Cortex of kidney (tissue), 1 donor: ENCODE measurements around the gene KIRREL3.

Source experiments
- DNase-seq: peaks from one replicate; lab custom pipeline; 2025; lab: John Stamatoyannopoulos, UW

KIRREL3 gene

DNA sequence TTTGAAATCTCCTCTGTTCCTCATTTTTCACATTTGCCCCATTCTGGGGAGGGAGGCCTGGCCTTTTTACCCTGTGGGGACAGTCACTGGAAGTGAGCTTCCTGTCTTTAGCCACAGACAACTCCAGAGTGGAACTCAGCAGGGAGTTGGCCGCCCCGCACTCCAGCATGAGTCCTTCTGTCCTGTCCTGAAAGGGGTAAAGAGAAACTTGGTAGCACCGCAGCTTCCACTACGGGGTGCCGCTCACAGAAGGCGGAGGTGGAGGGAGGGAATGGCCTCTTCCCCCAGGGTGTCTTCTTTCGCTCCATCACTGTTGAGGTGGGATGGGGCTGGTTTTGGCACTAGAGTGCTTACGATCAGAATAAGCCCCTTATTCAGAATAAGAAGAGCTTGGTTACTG, 512.9 kb downstream of the KIRREL3 start:
- DNase-seq, result no peak

- no peak for DNase-seq
Measured at GRCh38 chr11:126485986-126486635, 514.5 kb downstream of the KIRREL3 start.

DNA sequence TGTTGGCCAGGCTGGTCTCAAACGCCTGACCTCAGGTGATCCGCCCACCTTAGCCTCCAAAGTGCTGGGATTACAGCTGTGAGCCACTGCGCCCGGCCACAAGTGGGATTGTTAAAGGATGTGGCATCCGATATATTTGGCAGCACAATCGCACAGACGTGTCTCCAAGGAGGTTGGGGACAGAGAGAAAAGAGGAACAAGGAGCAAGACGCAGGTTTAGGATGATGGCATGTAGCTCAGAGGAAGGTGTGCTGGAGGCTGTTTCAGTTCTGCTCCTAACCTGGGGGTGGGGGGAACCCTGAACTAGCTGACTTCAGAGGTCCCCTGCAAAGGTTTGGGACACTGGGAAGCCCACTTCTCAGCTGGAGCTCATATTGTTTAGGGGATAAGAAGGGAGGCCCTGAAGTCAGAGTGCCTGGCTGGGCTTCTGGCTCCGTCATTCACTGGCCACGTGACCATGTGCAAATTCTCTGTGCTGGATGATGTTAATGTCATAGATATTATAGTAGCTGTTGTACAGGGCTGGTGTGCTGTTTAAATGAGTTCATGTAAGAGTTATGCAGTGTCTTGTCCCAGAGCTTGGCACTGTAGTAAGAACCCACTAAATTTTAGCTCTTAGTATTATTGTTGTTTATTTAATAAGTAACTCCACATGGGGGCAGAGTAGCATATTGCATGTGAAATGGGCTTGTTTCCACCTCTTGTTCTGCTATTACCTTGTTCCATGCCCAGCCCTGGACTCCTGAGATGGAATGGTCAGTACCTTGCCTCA, 515.4 kb downstream of the KIRREL3 start:
- DNase-seq, result no peak

GRCh38 chr11:126484266-126484665, 516.3 kb downstream of the KIRREL3 start:
- no peak for DNase-seq

DNA sequence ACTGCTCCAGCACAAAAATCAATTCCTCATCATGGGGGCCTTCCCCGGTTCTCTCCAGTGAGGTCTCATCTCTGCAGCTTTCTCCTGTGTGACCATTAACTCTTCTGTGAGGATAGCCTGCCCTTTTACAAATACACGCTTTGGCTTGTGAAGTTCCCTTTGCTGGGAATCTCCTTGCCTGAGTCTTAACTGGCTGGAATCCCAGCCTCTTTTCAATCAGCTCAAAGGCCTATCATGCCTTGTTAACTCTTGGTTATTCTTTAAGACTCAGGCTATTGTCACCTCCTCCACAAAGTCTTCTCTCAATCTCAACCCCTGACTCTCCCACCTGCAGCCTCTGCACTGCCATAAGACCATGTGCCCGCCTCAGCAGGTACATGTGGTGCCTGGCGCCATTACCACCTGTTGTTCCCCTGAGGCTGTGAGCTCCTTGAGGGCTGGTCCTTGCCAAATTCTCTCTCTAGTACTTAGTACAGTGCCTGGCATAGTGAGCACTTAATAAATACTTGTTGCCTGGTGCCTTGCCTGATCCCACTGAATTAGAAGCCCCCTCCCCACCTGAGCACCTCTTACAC, 516.9 kb downstream of the KIRREL3 start:
- no peak for DNase-seq

DNA sequence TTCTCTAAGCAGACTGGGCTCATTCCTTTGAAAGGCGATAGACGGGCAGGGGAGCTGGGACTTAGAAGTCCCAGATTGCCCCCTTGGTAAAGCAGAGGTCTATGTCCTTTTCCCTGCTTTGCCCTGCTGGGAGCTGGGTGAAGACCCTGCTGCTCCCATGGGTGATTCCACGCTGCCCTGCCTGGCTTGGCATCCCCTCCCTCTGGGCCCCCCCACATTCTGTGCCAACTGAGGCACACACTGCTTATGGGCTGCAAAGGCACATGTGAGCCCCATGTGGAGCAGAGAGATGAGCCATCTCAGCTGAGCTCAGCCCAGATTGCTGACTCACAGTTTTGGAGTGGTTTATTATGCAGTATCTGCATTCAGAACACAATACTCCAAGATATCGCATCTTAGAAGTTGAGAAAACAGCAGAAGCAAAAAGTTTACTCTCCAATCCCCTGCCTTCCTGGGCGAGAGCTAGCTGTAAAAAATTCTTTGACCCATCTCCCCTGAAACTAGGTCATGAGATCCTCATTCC, 517.9 kb downstream of the KIRREL3 start:
- DNase-seq, result no peak

GRCh38 chr11:126481303-126481680, 519.3 kb downstream of the KIRREL3 start:
- DNase-seq, result no peak

GRCh38 chr11:126480410-126481302, 519.9 kb downstream of the KIRREL3 start:
- DNase-seq, result no peak

- DNase-seq, result no peak
Measured at GRCh38 chr11:126480015-126480409, 520.6 kb downstream of the KIRREL3 start.

- no peak for DNase-seq
Measured at GRCh38 chr11:126479178-126479930, 521.2 kb downstream of the KIRREL3 start.

DNA sequence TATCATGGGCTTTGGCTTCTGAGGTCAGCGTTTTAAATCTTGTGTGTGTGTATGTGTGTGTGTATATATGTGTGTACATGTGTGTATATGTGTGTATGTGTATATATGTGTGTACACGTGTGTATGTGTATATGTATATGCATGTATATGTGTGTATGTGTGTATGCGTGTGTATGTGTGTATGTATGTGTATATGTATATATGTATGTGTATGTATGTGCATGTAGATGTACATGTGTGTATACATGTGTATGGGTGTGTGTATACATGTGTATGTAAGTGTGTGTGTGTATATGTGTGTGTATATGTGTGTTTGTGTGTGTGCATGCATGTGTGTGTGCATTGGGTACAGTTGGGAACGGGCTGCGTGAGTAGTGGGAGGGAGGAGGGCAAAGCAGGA, 522.1 kb downstream of the KIRREL3 start:
- DNase-seq, result no peak

DNA sequence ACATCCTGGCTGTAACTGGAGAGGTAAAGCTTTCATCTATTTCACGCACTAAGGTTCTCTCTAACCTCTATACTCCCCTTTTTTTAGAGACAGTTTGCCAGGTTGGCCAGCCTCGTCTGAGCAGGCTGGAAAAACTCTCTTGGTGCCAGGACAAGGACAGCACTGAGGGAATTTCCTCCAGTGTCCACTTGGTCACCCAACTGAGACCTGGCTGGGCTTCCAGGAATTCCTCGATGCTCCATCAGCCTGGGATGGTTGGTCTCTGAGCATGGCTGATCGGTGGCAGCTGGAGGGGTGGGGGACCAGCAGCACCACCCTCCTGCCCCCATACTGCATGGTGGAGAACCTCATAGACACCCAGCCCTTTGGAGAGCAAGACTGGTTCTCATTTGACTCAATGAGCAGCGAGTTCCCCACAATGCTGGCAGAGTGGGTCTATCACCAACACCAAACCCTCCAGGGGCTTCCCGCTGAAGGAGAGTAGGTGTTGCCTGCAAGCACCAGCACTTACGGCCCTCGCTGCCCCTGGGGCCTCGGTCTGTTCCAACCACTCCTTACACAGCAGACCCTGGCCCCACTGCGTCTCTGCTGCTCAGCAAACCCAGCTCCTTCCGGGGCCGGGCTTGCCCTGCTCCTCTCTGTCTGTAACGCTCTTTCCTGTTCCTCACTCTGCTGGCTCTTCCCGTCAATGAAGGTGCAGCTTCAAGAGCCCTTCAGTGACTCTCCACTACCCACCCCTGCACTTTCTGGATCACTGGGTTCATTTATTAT, 522.9 kb downstream of the KIRREL3 start:
- DNase-seq, result no peak

- no peak for DNase-seq
Measured at GRCh38 chr11:126476977-126477376, 523.6 kb downstream of the KIRREL3 start.

- DNase-seq, result no peak
Measured at GRCh38 chr11:126476266-126476924, 524.2 kb downstream of the KIRREL3 start.

- DNase-seq, result no peak
Measured at GRCh38 chr11:126475014-126475991, 525.3 kb downstream of the KIRREL3 start.

- no peak for DNase-seq
Measured at GRCh38 chr11:126474220-126474619, 526.4 kb downstream of the KIRREL3 start.

DNA sequence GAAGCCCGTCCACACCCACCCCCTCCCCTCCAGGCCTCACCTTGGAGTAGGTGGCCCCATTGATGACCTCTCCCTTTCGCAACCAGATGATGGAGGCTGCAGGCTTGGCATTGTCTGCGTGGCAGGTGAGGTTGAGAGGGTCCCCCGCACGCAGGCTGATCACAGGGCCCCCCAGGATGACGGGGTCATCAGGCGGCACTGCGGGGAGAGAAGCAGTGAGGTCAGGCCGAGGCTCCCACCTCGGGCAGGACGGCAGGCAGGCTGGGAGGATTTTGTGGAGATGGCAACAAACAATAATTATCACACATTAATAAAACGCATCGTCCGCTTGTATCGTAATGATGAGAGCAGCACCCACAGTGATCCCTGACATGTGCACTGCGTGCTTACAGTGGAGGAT, 527.3 kb downstream of the KIRREL3 start:
- DNase-seq, result no peak

DNA sequence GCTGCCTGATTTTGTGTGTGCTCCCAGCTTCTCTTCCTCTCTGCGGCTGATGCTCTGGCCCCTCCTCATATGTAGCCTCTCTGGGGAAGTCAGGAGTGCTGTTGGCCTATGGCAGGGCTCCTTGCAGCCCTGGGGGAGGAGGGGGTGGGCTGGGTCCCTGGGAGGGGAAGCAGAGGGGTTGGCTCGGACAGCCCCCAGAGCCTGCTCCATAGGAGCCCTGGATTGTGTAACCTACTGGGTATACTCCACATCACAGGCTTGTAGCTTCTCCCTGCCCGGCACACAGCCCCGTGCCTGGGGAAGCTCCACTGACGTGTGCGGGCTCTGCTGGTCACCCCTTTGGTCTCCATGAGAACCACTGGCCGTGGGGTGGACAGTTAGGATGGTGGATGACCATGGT, 531.3 kb downstream of the KIRREL3 start:
- DNase-seq, result no peak

DNA sequence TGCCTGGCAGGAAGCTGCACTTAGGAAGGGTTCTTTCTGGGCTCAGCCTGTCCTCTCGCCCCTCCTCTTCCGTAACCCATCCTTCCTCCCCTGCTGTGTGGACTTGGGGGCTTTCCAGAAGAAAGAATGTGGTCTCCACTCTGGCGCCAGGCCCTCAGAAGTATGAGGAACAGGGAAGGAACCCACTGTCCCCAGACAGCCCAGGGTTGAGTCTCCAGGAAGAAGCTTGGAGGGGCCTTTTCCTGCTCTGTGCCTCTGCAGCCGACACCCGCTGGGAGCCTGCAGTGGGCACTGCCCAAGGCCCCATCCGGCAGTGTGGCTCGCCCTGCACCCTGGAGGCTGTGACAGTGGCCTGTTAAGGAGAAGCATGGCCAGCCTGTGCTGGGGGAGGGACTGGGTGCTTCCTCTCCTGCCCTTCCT, 532.5 kb downstream of the KIRREL3 start:
- DNase-seq, result no peak
